A673 (cell line): ENCODE measurements around the gene DYRK3. TPM values are rescaled to one million over a fixed set of nuclear protein-coding genes. Genes with fewer than 3 reads are reported as not detected.

Experiments
- BruUV-seq: library from RNA; stranded (reverse); fragments of 400-500 nt; replicated peaks from 2 replicates; lab custom pipeline; 2021; lab: Mats Ljungman, UMichigan
- CTCF ChIA-PET: fragments of 300-600 bp; sonication (Branson Sonifier 250); formaldehyde crosslinking; loops from one replicate; lab custom pipeline; 2022; ENCODE audit warnings: antibody characterized with exemption; lab: Charles Lee
- POLR2A ChIA-PET: fragments of 300-600 bp; sonication (Branson Sonifier 250); formaldehyde crosslinking; loops from one replicate; lab custom pipeline; 2022; ENCODE audit warnings: antibody characterized with exemption; ENCODE audit not compliant: low non-redundant PET; lab: Charles Lee
- DNase-seq: peaks from one replicate; pipeline ENCODE4 v3.0.0-alpha.2; 2015; ENCODE audit warnings: low spot score
- H3K27ac ChIP-seq: fragments of 200-600 bp; sonication (generic); 2 replicates; pipeline ENCODE4 v1.5.1; 2016; ENCODE audit warnings: mixed run types, low read depth, mild to moderate bottlenecking, mixed read lengths, antibody characterized with exemption, low read length; ENCODE audit not compliant: poor library complexity, severe bottlenecking
- H3K27me3 ChIP-seq: fragments of 200-600 bp; sonication (generic); replicated peaks from 2 replicates; pipeline ENCODE4 v1.6.1; 2017; ENCODE audit warnings: mixed run types, low read depth, mild to moderate bottlenecking, mixed read lengths, antibody characterized with exemption, low read length; ENCODE audit not compliant: insufficient read depth, poor library complexity
- H3K36me3 ChIP-seq: fragments of 200-600 bp; sonication (generic); 2 replicates; pipeline ENCODE4 v1.6.1; 2016; ENCODE audit warnings: mixed run types, mild to moderate bottlenecking, mixed read lengths, antibody characterized with exemption, low read length; ENCODE audit not compliant: insufficient read depth, poor library complexity, severe bottlenecking
- H3K4me1 ChIP-seq: fragments of 200-600 bp; sonication (generic); 2 replicates; pipeline ENCODE4 v1.6.1; 2017; ENCODE audit warnings: mixed run types, mild to moderate bottlenecking, mixed read lengths, antibody characterized with exemption, low read length; ENCODE audit not compliant: insufficient read depth, poor library complexity, severe bottlenecking
- H3K4me3 ChIP-seq: fragments of 200-600 bp; sonication (generic); 2 replicates; pipeline ENCODE4 v1.5.1; 2016; ENCODE audit warnings: low read depth, mixed run types, mild to moderate bottlenecking, mixed read lengths, low read length; ENCODE audit not compliant: poor library complexity, severe bottlenecking
- H3K9me3 ChIP-seq: fragments of 200-600 bp; sonication (generic); 2 replicates; pipeline ENCODE4 v1.6.1; 2016; ENCODE audit warnings: mixed run types, low read depth, mild to moderate bottlenecking, mixed read lengths, antibody characterized with exemption, low read length; ENCODE audit not compliant: poor library complexity, severe bottlenecking
- EZH2 ChIP-seq: fragments of 200-600 bp; sonication (generic); IDR thresholded peaks from 2 replicates; pipeline ENCODE4 v1.6.1; 2017; ENCODE audit warnings: borderline replicate concordance, low read depth, mild to moderate bottlenecking, mixed read lengths, antibody characterized with exemption, low read length; ENCODE audit not compliant: poor library complexity, severe bottlenecking
- intact Hi-C: fragments of 100-400 bp; cut with micrococcal nuclease; formaldehyde crosslinking; loops from one replicate; pipeline ENCODE4 v1.10.0; 2022; ENCODE audit not compliant: unreplicated experiment
- total RNA-seq: library from RNA; stranded (reverse); gene quantifications from 2 replicates; pipeline ENCODE4 v1.2.3, GENCODE V29; 2021
- TF ChIP-seq, protein P1 (sequence below): fragments of 300-800, 200-600 bp; sonication (generic); conservative IDR thresholded peaks from 2 replicates; pipeline ENCODE4 v1.5.1; 2017; ENCODE audit warnings: low read depth, mild to moderate bottlenecking, antibody characterized with exemption, low read length, moderate library complexity, mixed read lengths

DYRK3 gene
- total RNA-seq, 1 experiment from 2014 or later = 24.0 TPM

DNA sequence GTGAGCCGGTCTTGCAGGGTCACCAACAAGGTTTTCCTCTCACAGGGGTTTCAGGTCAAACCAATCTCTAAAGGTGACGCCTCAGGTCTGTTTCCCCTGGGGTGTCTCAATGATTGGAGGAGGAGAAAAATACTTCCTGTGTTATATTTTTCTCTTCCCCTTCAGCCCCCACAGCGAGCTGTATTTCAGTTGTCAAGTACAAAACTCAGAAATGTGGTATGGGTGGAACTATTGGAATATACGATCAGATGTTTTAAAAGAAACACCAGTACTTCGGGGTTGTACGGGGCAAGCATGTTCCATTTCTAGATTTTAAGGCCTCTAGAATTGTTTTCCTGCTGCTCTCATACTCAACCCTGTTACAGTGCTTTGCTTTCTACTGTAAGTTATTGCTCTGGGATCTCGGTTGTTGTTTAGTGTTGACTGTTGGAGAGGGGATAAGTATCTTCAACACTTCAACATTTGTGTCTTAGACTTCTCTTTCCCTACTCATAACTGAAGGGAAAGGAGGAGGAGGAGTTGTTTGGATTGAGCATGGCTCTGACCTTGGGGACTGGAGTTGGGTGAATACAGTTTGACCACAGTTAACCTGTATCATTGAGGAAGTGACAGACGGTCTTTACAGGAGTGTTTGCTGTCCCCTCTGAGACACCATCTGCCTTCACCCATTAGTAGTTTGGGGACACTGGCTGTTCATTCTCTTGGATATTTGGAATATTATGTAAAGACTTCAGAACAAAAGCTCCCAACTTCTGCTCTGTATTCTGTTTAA, 51.3 kb downstream of the DYRK3 start:
- CTCF ChIA-PET = no interaction called here
- TF ChIP-seq, protein P1, sequence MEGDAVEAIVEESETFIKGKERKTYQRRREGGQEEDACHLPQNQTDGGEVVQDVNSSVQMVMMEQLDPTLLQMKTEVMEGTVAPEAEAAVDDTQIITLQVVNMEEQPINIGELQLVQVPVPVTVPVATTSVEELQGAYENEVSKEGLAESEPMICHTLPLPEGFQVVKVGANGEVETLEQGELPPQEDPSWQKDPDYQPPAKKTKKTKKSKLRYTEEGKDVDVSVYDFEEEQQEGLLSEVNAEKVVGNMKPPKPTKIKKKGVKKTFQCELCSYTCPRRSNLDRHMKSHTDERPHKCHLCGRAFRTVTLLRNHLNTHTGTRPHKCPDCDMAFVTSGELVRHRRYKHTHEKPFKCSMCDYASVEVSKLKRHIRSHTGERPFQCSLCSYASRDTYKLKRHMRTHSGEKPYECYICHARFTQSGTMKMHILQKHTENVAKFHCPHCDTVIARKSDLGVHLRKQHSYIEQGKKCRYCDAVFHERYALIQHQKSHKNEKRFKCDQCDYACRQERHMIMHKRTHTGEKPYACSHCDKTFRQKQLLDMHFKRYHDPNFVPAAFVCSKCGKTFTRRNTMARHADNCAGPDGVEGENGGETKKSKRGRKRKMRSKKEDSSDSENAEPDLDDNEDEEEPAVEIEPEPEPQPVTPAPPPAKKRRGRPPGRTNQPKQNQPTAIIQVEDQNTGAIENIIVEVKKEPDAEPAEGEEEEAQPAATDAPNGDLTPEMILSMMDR = no peak
- TF ChIP-seq EZH2 = no peak
- peaks cover 13% of the 10 kb centered on the region for H3K4me1 ChIP-seq
- H3K9me3 ChIP-seq = no peaks in the 10 kb centered on the region
- intact Hi-C loops = no loop called here
- BruUV-seq = TSS peak; percentile 35
- no peaks in the 10 kb centered on the region for H3K36me3 ChIP-seq
- DNase-seq = no peak
- peak overlapping the region; percentile 78 for H3K4me3 ChIP-seq
- H3K27ac ChIP-seq = no peak overlapping the region
- POLR2A ChIA-PET = interaction anchor here (0.6 kb wide), 1 partner anchor 118 kb away, joined by 3 read pairs; no protein-coding TSS in a partner anchor
- H3K27me3 ChIP-seq = peaks cover 13% of the 10 kb centered on the region

DNA sequence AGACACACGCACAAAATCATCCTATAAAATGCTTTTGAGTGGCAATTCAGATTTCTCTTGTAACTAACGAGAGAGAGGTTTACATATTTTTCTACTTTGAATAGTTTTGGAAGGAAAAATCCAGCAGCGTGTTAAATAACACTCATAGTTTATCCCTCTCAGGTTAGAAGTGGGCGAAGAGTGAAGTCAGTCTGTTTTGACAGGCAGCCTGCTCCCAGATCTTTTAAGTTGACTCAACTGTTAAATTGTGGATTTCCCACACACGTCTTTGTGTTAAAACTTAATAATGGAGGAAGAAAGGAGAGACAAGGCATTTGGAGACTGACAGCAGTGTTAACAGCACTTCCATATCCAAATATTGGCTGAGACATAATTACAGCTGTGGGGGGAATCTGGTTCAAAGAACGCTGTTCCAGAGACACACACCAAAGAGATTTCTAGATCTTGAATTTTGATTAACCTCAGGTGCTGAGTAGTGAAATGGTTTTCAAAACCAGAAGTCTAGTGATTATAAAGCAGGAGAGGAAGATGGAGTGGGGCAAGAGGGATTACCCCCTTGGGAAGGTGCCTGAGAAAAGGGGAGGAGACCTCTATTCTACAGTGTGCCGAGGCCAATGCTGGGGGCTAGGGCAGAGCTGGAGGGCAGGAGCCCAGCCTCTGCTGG, 52.0 kb downstream of the DYRK3 start:
- CTCF ChIA-PET = no interaction called here

GRCh38 chr1:206687915-206688442, 52.6 kb downstream of the DYRK3 start:
- H3K4me1 ChIP-seq = peaks cover 13% of the 10 kb centered on the region
- H3K36me3 ChIP-seq = no peaks in the 10 kb centered on the region
- H3K27me3 ChIP-seq = peaks cover 7% of the 10 kb centered on the region
- CTCF ChIA-PET = no interaction called here
- intact Hi-C loops = no loop called here
- BruUV-seq = no TSS peak
- no peak overlapping the region for H3K27ac ChIP-seq
- no peak for DNase-seq
- no peak overlapping the region for H3K4me3 ChIP-seq
- POLR2A ChIA-PET = no interaction called here
- no peaks in the 10 kb centered on the region for H3K9me3 ChIP-seq
- TF ChIP-seq, protein P1 = no peak
- TF ChIP-seq EZH2 = no peak

More for the DNA sequence above, 52.0 kb downstream of the DYRK3 start:
- POLR2A ChIA-PET = interaction anchor here (0.6 kb wide), 1 partner anchor 117 kb away, joined by 3 read pairs; no protein-coding TSS in a partner anchor
- Histone ChIP-seq H3K4me1 (peaks cover 13% of the 10 kb centered on the region), H3K27me3 (peaks cover 13% of the 10 kb centered on the region), H3K27ac (no peak overlapping the region), H3K9me3 (no peaks in the 10 kb centered on the region), H3K4me3 (no peak overlapping the region), H3K36me3 (no peaks in the 10 kb centered on the region)
- DNase-seq = no peak
- no peak for TF ChIP-seq EZH2
- TF ChIP-seq, protein P1 = no peak
- intact Hi-C loops = no loop called here
- no TSS peak for BruUV-seq
